ENCODE data around the gene ZNF229.
"Not testable (repeated sequence)": the region's sequence is repeated elsewhere in the genome, so short reads cannot be mapped to it uniquely, and the experiment has no call there.

ZNF229 gene

DNA sequence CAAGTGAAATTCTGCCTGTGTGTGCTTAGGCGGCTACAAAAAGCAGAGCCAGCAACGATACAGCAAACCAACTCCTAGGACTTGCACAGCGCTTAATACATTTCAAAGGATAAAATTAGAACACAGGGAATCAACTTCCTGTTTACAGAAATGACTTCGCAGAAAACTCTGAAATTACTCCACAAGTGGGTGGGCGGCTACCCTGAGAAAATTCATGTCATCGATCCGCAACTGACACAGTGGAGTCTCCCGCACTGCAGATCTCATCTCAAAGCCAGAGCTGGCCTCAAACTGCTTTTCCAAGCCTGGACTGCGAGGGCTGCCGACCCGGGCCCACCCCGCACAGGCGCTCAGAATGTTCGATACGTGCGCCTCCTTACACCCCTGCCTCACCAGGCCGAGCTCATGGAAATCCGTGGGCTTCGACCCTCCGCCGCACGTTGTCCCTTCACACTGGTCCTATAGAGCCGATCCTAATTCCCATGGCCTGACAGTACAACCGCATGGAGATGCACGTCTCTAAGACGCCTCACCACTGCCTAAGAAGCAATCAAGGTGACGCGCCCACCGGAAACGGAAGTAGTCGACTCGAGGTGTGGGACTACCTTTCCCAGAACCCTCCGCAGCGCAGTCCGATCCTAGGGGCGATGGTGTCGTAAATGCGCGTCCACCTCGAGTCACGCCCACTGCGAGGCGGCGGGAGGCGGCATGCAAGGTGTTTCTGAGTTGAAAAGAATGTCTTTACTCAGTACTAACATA lies at the start of gene ZNF229:
Gene ZNF229, minus strand, starts transcription at position 557 of the 759 bp plus-strand sequence. CDS start 5,625 bp downstream, outside the sequence.
- DNase-seq (ENCODE audit: low spot score): peak; percentile 97

DNA sequence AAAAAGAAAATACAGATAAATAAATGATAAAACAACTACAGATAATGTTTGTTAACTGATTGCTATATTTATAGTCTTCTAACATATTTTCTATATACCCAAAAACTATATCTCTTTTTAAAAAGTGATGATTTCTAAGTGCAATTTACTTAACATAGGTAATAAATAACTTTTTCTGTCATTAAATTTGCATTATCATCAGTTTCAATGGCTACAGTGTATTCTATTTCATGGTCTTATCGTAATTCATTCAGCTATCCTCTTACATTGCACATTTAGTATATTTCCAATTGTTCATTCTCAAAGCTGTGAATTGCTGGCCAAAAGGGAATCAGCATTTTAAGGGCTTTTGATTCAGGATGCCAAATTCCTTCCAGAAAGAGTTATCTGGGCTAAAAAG lies 48.4 kb upstream of the ZNF229 start:
- DNase-seq (ENCODE audit: low spot score): no peak

DNA sequence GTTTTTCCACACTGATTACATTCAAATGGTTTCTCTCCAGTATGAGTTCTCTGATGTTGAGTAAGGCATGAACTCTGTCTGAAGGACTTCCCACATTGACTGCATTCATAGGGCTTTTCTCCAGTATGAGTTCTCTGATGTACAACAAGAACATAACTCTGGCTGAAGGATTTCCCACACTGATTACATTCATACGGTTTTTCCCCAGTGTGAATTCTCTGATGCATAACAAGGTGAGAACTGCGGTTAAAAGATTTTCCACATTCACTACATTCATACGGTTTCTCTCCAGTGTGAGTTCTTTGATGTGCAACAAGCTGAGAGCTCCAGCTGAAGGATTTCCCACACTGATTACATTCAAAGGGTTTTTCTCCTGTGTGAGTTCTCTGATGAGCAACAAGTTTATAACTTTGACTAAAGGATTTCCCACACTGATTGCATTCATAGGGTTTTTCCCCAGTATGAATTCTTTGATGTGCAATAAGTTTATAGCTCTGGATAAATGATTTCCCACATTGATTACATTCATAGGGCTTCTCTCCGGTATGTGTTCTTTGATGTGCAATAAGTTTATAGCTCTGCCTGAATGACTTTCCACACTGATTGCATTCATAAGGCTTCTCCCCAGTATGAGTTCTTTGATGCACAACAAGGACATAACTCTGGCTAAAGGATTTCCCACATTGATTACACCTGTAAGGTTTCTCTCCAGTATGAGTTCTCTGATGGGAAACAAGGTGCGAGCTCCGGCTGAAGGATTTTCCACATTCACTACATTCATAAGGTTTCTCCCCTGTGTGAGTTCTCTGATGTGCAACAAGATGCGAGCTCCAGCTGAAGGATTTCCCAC lies 28.5 kb upstream of the ZNF229 start:
- no peak for DNase-seq (ENCODE audit: low spot score)

DNA sequence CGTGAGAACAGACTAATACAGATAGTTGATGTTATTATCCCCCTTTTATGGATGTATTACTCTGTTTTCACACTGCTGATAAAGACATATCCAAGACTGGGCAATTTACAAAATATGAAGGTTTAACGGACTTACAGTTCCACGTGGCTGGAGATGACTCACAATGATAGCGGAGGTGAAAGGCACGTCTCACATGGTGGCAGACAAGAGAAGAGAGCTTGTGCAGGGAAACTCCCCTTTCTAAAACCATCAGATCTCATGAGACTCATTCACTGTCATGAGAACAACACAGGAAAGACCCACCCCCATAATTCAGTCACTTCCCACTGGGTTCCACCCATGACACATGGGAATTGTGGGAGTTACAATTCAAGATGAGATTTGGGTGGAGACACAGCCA lies 20.5 kb upstream of the ZNF229 start:
- not testable (repeated sequence) for DNase-seq (ENCODE audit: low spot score)

DNA sequence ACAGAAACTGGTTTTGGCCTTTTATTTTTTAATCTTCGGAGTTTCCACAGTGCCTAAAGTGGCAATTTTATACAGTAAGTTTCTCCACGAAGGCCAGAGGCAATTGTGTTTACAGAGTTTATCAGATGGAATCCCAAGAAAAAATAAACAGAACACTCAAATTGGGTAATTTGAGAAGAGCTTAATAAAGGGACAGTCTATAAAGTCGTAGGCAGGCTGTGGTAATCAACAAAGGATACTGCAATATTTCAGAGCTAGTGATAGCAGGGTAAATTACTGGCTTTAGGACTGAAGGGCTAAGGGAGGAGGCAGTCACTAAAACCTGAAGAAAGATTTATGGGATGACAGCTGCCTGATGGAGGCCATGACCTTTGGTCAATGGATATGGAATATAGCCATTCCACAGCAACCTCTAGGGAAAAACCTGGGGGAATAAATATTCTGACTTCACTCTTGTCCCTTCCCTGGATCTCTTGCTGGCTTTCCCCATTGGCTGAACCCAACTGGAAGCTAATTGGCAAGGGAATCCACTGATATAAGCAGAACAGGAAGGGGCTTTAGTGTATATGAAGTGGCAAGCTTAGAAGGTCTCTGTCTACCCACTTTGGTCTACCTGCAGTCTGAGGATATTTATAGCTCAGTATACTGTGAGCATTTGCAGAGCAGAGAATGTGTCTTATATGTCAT lies 14.5 kb upstream of the ZNF229 start:
- DNase-seq (ENCODE audit: low spot score): not testable (repeated sequence)

DNA sequence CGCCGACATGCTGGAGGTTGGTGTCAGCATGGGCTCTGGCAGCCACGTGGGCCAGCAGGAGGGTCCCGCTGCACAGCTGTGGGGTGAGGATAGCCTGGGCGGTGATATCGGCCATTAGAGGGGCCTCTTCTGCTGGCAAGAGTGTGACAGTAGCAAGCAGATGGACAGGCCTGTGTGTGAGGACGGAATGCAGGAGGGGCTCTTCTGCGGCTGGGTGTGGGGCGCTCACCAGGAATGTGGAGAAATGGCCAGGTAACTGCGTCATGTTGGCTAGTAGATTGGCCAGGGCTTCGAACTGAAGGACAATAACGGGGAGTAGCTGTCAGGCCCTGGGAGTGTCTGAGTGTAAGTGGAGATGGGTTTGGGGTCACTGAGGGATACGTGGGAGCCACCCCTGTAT lies 7.7 kb upstream of the ZNF229 start:
- DNase-seq (ENCODE audit: low spot score): not testable (repeated sequence)

DNA sequence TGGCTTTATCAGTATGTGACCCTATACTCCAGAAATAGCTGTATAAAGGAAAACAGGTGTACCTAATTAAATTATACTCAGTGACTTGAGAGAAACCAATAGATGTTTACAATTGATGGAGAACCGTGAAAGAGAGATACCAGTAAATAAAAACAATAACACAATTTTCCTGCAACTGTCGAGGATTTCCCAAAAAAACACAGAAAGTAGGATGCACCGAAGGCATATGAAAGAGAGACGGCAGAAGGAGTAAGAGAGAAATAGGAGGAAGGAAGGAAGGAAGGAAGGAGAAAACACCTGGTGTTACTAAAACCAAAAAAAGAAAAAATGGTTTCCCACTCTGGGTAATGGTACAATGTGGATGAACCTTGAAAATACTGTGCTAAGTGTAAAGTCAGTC lies 6.8 kb upstream of the ZNF229 start:
- DNase-seq (ENCODE audit: low spot score): no peak

DNA sequence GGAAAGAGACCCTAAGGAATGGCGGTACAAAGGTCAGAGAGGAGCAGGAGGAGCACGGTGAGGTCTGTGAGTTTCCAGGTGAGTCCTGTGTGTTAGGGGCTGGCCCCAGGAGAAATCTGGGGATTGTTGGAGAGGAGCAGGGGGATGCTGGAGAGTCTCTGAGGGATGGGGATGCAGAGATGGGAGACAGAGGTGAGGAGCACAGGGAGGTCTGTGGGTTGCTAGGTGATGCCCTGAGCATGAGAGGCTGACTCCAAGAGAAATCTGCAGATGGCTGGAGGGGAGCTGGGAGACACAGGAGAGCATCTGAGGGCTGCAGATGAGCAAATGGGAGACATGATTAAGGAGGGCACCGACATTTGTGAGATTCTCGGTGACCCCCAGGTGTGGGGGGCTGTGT lies 4.1 kb upstream of the ZNF229 start:
- DNase-seq (ENCODE audit: low spot score): no peak

DNA sequence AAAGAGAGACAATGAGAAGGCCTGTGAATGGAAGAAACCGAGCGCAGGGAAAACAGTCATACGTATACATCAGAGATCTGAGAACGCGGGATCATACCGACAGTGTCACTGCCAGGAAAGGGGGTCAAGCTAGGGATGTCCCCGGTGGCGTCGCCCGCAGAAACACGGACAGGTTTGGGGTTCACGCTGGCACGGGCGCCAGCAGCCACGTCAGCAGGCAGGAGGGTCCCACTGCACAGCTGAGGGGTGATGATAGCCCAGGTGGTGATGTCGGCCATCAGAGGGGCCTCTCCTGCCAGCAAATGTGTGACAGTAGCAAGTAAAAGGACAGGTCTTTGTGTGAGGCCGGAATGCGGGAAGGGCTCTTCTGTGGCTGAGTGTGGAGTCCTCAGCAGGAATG lies 3.4 kb upstream of the ZNF229 start:
- no peak for DNase-seq (ENCODE audit: low spot score)

DNA sequence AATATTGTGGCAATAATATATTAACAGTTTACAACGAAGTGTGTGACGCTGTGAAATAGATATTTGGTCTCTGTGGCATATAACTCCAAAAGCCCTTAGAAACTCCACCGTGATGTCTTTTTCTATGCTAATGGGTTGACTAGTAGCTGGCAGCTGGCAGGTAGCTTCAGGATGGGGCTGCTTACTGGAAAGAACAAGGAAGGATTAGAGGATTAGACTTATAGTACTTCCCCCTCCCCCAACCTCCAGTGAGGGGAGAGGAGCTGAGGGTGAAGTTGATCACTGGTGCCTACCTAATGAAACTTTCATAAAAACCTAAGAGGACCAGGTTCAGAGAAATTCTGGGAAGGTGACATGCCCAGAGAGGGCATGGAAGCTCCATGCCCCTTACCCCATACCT lies 9.8 kb downstream of the ZNF229 start:
- no peak for DNase-seq (ENCODE audit: low spot score)

DNA sequence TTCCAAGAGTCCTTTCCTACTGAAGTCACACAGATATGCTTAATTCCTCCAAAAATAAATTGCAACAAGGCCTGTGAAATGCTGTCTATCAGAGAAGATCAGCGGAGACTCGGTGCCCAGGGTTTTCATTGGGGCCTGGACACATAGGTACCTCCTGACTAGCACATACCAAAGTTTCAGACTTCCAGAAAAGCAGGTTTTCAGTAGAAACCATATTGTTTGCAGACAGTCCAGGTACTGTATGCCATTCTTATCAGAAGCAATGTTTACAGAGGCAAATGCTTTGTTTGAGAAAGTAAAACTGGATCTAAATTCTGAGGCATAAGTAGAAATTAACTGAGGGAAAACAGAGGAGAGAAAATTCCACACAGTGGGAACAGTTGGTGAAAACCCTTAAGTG lies 12.8 kb downstream of the ZNF229 start:
- no peak for DNase-seq (ENCODE audit: low spot score)

DNA sequence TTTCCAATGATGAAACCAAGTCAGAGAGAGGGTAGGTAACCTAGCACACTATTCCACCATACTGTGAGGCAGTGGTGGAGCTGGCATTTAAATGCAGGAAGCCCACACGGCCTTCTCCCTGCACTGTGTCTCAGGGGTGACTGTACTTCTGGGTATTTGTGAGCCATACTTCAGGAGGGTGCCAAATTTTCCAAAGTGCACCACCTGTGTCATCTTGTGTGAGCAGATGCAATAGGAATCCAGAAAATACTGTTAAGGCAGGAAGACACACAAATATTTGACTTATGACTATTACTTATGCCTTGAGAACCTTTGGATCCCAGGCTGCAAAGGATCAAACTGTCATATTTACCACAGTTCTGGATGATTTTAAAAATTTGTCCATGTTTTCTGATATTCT lies 17.3 kb downstream of the ZNF229 start:
- DNase-seq (ENCODE audit: low spot score): no peak

DNA sequence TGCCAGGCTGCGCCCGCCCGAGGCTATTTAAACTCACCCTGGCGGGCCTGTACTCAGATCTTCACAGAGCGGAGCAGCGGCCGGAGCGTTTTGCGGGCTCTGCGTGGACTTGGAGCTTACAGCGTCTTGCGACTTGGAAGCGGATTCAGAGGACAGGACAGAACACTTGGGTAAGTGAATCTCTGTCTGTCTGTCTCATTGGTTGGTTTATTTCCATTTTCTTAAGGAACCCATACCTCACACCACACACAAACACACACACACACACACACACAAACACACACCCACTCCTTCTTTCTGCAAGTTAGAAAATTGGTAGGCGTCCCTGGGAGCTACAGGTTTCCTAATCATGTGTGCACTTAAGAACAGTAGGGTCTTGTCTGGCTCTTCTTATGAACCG lies 32.7 kb downstream of the ZNF229 start:
- DNase-seq (ENCODE audit: low spot score): not testable (repeated sequence)

DNA sequence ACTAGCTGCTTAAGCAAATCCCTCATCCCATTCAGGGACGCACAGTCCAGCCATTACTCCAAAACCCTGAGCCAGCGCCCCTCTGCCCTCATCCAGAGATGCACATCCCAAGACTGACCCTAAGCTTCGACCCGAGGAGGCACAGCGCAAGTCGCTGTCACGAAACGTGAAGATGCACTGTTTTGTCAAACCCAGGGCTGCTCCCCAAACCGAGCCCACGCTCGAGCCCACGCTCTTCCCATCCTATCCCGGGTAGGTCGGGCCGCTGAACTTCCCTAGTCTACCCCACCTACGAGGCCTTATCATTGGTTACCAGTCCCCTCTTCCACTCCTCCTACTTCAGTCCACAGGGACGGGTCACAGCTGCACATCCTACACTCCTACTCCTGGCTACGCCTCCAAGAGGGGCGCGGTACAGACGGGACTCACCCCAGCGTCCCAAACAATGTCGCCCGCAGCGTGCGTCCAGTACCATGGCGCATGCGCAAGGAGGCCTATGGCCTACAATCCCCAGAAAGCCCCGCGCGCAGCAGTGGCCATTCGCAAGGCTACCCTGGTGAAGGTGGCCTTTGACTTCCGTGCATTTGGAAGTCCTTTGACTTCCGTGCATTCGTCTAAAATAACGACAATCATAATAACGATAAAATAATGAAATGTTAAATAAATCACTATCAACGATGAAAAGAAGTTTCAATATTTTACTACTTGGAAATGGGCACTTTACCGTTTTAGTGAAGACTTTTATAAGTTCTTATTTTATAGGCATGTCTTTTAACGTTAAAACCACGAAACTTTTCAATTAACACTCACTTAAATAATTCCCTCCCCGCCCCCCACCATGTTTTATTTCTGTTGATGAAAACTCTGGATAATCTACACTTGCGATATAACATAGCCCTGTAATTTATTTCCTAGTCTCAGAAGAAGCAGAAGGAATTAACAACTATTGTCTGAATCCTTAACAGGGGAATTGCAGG lies 46.8 kb downstream of the ZNF229 start, which contains the start of gene ZNF285:
Gene ZNF285, minus strand, starts transcription at position 470 of the 977 bp plus-strand sequence. CDS start 4,395 bp downstream, outside the sequence.
- DNase-seq (ENCODE audit: low spot score): peak; percentile 99

DNA sequence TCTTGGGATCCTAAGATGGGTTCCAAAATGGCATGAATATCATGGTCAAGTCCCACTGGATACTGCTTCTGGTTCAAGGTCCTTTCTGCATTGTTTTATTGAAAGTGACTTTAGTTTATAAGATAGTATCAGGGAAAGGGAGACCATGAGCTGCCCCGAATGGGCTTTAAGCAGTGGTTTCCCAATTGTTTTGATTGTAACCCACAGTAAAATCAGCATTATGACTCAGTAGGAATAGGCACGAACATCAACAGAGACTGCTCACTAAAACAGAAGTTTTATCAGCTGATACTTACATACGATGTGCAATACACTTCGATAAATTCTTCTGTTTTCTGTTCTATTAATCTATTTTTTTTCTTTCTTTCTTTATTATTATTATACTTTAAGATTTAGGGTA lies 59.0 kb downstream of the ZNF229 start:
- DNase-seq (ENCODE audit: low spot score): peak; percentile 17
